ENCODE data around the gene MYCBP2. TPM values are rescaled to one million over a fixed set of nuclear protein-coding genes. Genes with fewer than 3 reads are reported as not detected.

MYCBP2 gene
- total RNA-seq, 4 donors from 2014 or later = 69.7 to 133 (median 116) TPM

DNA sequence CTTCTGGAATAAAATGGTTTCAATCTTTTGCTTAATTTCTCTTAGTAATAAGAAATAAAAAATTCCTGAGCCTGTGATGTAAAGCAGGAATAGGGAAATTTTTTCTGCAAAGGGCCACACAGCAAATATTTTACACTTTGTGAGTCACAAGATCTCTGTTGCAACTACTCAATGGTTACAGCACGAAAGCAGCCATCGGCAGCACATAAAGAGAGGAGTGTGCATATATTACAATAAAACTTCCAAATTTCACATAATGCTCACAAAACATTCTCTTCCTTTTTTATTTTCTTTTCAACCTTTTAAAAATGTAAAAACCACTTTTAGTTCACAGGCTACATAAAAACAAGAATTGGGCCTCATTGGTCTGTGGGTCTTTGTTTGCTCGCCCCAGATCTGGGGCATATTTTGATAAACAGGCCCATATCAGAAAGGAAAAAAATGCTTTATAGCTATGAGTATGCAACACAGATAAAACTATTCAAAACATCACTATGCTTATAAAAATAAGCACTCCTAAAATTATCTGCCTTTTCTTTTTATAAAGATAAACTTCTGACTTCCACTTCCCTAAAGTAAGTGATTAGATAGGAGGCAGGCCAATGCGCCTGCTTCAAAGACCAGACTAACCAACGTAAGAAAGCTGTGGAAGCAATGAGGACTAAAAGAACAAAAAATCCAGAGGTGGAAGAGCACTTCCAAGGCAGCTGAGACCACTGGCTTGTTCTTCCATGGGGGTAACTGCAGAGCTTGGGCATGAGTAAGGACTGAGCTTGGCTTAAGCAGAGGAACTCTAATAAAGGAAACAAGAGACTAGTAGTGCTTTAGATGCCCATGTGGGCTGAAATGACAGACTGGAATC is 26.5 kb downstream of the MYCBP2 start:
- TF ChIP-seq POLR2A (IDR thresholded peaks at IDR 0.05) = no peak
- TF ChIP-seq, protein P1, sequence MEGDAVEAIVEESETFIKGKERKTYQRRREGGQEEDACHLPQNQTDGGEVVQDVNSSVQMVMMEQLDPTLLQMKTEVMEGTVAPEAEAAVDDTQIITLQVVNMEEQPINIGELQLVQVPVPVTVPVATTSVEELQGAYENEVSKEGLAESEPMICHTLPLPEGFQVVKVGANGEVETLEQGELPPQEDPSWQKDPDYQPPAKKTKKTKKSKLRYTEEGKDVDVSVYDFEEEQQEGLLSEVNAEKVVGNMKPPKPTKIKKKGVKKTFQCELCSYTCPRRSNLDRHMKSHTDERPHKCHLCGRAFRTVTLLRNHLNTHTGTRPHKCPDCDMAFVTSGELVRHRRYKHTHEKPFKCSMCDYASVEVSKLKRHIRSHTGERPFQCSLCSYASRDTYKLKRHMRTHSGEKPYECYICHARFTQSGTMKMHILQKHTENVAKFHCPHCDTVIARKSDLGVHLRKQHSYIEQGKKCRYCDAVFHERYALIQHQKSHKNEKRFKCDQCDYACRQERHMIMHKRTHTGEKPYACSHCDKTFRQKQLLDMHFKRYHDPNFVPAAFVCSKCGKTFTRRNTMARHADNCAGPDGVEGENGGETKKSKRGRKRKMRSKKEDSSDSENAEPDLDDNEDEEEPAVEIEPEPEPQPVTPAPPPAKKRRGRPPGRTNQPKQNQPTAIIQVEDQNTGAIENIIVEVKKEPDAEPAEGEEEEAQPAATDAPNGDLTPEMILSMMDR (IDR thresholded peaks at IDR 0.05) = no peak
- no peaks in the 10 kb centered on the region for H3K27me3 ChIP-seq
- peak overlapping the region in 1 of 2 donors; percentile 39 for H3K27ac ChIP-seq
- no peaks in the 10 kb centered on the region for H3K36me3 ChIP-seq
- peaks cover 4 to 8% of the 10 kb centered on the region in 2 donors for H3K4me1 ChIP-seq
- DNase-seq = no peak
- intact Hi-C loops (cut with DNase I; ENCODE audit: low total_unique reads) = no loop called here
- H3K9me3 ChIP-seq = no peaks in the 10 kb centered on the region
- H3K4me3 ChIP-seq = no peak overlapping the region

DNA sequence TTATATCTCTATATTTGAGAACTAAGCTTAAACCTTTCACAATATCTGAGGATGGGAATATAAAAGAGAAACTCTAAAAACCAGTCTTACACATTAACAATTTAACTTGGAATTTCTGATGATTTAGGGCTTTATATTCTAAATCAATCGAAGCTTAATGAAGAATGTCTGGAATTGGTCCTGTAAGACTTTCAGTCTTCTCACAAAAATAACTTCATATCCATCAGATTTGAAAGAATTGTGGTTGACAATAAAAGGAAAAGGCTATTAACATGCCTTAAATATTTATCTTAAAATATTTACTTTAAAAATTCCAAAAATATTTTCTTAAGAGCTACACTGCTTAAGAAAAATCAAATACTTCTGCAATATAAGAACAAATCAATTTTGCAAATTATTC is 27.3 kb downstream of the MYCBP2 start:
- TF ChIP-seq POLR2A (IDR thresholded peaks at IDR 0.05) = no peak
- TF ChIP-seq, protein P1 (IDR thresholded peaks at IDR 0.05) = no peak
- DNase-seq = no peak
- Histone ChIP-seq H3K9me3 (no peaks in the 10 kb centered on the region), H3K4me3 (no peak overlapping the region), H3K27ac (peak overlapping the region in 1 of 2 donors; percentile 39), H3K36me3 (no peaks in the 10 kb centered on the region), H3K4me1 (peaks cover 4 to 8% of the 10 kb centered on the region in 2 donors), H3K27me3 (no peaks in the 10 kb centered on the region)
- intact Hi-C loops (cut with DNase I; ENCODE audit: low total_unique reads) = no loop called here

- Histone ChIP-seq H3K4me3 (no peak overlapping the region), H3K27me3 (no peaks in the 10 kb centered on the region), H3K27ac (no peak overlapping the region), H3K9me3 (no peaks in the 10 kb centered on the region), H3K36me3 (no peaks in the 10 kb centered on the region), H3K4me1 (peaks cover 4 to 8% of the 10 kb centered on the region in 2 donors)
- no peak for DNase-seq
- intact Hi-C loops (cut with DNase I; ENCODE audit: low total_unique reads) = no loop called here
- TF ChIP-seq, protein P1 (IDR thresholded peaks at IDR 0.05) = no peak
- TF ChIP-seq POLR2A (IDR thresholded peaks at IDR 0.05) = no peak
Measured at GRCh38 chr13:77298426-77298825, 28.5 kb downstream of the MYCBP2 start.

DNA sequence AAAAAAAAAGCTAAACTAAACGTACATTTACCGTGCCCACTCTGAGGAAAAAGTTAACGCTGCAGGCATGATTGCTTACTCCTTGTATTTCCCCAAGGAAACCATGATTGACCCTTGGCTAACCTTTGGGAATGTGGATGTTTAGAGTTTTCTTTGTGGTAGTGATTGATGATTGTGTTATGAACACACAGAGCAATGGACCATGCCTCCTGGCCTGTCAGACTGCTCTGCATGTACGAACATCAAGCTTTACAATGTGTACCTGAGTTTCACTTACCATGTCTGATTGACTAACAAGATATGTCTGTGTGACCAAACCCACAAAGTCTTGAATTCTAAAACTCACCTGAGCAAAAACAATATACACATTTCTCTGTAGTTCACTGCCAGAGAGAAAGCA is 35.1 kb downstream of the MYCBP2 start:
- Histone ChIP-seq H3K9me3 (peaks cover 0 to 3% of the 10 kb centered on the region in 2 donors), H3K4me1 (no peaks in the 10 kb centered on the region), H3K27ac (no peak overlapping the region), H3K4me3 (no peak overlapping the region), H3K36me3 (no peaks in the 10 kb centered on the region), H3K27me3 (no peaks in the 10 kb centered on the region)
- DNase-seq = no peak
- intact Hi-C loops (cut with DNase I; ENCODE audit: low total_unique reads) = no loop called here
- no peak for TF ChIP-seq POLR2A (IDR thresholded peaks at IDR 0.05)
- TF ChIP-seq, protein P1 (IDR thresholded peaks at IDR 0.05) = no peak

DNA sequence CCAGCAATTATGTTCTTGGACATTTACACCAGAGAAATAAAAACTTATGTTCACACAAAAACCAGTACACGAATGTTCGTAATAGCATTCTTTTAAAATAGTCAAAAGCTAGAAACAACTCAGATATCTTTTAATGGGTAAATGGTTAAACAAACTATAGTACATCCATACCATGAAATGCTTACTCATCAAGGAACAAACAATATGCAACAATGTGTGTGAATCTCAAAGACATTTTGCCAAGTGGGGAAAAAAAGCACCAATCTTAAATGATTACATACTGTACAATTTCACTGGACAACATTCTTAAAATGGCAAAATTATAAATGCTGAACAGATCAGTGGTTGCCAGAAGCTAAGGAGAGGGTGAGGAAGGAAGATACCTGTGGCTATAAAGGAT is 36.6 kb downstream of the MYCBP2 start:
- Histone ChIP-seq H3K27ac (no peak overlapping the region), H3K27me3 (no peaks in the 10 kb centered on the region), H3K9me3 (peaks cover 0 to 3% of the 10 kb centered on the region in 2 donors), H3K36me3 (no peaks in the 10 kb centered on the region), H3K4me1 (no peaks in the 10 kb centered on the region), H3K4me3 (no peak overlapping the region)
- DNase-seq = no peak
- TF ChIP-seq, protein P1 (IDR thresholded peaks at IDR 0.05) = no peak
- no peak for TF ChIP-seq POLR2A (IDR thresholded peaks at IDR 0.05)
- intact Hi-C loops (cut with DNase I; ENCODE audit: low total_unique reads) = no loop called here
